HG03469 (cell line): ENCODE results near the gene SLC2A10.

Experiments
- ATAC-seq: cut with Tn5 transposase; IDR thresholded peaks from one replicate; pipeline ENCODE4 v1.9.1; 2021; ENCODE audit warnings: mild to moderate bottlenecking, moderate library complexity, moderate number of reproducible peaks; ENCODE audit not compliant: unreplicated experiment

Gene SLC2A10

DNA sequence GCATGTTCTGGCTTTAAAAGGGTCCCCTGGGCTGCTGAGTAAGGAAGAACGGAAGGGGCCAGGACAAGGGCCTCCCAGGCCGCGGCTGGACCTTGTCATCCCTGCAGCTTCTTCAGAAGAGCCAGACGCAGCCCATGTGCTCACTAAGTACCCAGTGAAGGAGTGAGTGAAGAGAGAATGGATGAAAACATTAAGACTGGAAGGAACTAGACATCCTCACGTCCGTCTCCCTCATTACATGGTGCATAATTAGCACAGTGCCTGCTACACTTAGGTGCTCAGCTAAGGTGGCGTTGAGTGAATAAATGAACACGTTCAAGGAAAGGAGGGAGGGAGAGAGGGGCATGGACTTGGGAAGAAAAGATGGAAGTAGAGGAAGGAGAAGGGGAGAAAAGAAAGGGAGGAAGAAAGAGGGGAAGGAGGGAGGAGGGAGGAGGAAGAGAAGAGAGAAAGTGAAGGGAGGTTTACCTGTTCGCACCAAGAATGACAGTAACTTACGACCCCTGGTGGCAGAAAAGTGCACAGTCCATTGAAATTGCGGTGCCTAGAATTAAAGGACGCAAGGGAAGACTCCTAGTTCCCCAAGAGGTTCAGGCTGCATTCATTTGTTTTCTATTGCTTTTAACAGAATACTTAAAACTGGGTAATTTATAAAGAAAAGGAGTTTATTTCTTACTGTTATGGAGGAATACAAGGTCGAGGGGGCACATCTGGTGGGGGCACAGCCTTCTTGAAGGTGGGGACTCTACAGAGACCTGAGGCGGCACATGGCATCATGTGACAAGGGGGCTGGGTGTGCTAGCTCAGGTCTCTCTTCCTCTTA is 28.2 kb upstream of the SLC2A10 start:
- no peak for ATAC-seq

DNA sequence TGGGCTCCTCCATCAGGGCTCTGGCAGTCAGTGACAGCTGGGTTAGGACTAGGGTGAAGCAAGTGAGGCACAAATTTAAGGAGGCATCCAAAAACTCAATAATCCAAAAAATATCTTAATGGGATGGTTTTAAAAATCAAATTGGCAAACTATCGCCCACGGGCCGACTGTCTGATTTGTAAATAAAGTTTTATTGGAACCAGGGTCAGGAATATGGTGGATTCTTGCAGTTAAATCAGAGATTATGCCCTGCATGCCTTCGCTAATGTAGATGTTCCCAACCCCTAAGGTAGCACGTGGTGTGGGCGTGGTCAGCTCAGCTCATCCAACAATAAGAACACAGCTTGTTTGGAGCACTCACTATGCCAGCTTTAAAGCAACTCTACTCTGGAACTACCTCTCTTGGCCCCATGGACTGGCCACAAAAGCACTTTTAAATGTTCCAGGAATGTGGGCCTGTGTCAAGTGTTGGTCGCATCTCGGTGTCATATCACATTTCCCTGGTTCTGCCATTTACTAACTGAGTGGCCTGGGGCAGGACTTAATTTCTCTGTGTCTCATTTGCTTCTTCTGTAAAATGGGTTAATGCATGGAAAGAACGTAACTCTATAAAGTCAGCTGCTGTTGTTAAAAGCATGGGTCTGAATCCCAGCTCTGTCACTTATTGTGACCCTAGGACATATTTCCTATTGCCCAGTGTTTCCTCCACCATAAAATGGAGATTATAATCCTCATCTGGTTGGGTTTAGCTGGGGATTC is 27.2 kb upstream of the SLC2A10 start:
- ATAC-seq = no peak

DNA sequence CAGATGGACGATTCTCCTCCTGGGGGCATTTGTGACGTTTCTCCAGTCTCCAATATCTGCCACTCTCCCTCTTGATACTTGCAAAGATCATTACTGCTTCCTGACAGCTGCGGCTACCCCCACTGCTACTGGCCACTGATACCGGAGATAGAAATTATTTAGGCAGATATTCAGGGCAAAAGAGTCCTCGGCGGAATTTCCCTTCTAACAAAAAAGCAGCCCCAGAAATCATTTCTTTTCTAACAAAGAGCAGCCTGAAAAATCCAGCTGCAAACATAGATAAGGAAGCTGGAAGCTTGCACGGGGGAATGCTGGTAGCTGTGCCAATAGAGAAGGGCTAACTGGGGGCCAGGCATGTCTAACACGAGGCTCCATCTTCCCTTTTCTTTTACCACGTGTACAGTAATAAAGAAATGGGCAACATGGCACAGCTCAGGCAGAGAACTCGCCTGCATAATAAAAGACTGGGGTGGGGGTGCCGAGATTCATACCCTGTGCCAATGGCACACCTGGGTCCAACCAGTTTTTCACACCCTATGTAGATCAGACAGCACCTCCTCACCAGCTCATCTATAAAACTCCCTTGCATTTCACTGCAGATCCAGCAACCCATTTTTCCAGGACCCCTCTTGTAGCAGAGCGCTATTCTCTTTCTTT is 26.3 kb upstream of the SLC2A10 start:
- ATAC-seq = no peak

DNA sequence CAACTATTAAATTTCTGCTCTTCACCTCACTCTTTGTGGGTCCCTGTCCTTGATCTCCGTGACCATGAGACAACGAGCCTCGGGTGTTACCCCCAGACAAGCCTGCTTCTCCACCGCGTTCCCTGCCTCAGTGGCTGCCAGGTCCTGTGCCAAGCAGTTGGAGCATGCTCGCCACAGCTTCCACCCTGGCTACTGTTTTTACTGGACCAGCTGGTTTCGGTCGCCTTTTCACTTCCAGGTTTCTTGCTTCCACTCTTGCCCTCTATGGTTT is 25.8 kb upstream of the SLC2A10 start:
- ATAC-seq = no peak

DNA sequence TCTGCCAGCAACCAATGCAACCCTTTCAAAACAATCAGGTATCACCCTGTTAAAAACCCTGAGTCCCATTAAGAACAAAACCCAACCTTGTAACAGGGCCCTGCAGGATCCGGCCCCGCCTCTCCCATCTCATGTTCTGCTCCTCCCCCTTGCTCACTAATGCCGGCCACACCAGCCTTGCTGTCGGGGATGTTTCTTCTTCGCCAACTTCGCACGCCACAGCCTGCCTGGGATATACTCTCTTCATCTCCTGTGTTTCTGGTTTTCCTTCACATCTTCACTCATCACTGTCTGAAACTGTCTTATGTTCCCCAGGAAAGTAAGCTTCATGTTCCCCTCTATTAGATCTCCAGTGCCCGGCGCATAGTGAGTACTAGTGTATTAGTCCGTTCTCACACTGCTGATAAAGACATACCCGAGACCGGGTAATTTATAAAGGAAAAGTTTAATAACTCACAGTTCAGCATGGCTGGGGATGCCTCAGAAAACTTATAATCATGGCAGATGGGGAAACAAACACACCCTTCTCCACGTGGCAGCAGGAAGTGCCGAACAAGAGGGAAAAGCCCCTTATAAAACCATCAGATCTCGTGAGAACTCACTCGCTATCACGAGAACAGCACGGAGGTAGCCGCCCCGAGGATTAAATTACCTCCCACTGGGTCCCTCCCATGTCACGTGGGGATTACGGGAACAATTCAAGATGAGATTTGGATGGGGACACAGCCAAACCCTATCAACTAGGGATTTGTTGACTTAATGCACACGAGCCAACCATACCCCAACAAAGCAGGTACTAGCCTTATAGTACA is 25.3 kb upstream of the SLC2A10 start:
- ATAC-seq = no peak

DNA sequence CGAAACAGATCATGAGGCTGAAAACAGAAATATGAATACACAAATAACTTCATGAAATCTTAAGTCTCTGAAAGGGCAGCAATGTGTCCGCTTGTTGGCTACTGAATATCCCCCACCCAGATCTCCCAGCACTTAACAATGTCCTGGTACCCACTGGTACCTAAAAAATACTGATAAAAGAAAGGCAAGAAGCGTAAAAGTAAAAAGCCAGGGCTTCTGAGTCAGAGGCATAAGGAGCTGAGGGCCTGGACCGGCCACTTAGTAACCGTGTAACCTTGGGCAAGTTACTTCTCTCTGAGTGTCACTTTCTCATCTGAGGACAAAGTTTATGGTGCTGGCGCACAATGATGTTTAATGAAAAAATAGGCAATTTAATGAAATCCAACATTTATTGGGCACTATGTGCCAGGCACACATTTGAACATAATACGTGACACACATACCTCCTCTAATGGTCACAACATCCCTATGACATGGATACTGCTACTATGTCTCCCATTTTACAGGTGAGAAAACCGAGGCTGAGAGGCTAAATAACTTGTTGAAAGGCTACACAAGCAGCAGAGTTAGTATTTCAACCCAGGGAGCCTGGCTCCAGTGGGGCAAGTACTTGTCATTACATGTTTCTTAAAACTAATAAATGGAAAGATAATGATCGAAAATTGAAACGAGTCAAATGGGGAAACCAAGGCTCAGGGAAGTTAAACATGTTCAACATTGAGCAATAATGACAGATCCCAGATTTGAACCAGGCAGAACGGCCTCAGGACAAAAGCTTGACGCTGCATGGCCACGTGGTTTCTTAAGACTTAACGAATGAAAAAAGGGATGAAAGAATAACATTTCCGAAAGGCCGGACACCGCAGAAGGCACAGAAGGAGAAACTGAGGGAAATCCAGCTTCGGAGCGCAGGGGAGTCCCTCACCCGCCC is 21.0 kb upstream of the SLC2A10 start:
- no peak for ATAC-seq

DNA sequence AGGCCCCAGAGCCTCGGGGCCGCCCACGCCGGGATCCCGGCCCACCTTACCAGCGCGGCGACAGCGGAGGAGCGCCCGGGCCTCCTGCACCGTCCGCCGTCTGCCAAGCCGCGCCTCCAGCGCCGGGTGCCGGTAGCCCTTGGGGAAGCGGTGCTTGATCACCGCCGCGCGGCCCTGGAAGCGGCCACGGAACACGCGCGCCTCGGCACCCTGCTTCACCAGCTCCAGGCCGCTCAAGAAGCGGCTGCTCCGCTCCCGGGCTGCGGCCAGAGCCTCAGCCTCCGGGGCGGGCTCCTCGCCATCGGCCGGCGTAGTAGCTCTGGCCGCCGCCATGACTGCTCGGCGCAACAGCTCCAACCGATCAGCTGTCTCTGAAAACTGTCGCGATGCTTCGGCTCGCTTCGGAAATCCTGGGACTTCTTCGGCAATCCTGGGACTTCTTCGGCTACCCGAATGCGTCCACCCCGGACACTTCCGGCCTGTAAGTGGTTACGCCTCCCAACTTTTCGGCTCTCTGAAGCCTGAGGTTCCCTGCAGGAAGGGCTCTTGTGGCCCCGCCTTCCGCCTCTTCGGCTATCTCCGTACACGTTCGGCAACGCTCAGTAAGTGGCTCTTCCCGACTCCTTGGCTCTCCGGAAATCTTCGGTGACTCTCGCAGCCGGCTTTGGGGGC is 20.2 kb upstream of the SLC2A10 start, which contains the start of gene TP53RK:
Gene TP53RK (minus strand): TSS at position 363 of the 672 bp plus-strand sequence. CDS start 30 bp downstream, at position 333.
- ATAC-seq = peak; percentile 86

DNA sequence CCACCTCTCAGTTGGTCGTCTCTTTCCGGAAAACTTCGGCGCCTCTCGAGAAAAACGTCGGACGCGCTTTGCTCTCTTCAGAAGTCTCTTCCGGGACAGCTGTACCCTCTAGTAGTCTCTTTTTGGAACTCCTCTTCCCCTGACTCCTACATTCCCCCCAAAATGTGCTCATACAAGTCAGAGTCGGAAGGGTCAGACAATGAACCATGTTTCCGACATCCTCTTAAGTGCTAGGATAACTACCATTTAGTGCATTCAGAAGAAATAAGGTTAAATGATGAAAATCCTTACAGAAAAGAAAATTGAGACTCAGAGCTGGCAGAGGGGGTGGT is 19.7 kb upstream of the SLC2A10 start:
- ATAC-seq = no peak

DNA sequence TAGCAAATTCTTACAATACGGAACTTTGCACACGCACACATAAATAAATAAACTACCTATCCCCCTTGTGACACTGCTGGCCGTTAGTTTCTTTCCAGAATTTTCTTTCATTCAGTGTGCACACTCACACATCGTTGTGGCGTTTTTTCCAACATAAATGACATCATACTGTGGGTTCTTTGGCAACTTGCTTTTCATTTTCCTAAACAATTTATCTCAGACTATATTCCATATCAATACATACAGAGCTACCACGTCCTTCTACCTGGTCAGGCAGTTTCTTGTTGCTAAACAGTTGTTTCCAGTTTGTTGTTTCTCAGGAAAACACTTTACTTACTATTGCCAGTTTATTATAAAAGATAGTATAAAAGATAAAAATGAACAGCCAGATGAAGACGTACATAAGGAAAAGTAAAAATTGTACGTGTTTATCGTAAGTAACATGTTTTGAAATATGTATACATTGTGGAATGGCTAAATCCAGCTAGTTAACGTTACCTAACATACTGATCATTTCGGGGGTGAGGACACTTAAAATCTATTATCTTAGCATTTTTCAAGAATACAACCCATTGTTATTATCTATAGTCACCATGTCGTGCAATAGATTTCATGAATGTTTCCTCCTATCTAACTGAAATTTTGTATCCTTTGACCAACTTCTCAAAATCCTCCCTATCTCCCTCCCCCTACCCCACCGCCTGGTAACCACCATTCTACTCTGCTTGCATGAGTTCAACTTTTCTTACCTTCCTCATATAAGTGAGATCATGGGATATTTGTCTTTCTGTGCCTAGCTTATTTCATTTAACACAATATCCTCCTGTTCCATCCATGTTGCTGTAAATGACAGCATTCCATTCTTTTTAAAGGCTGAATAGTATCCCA is 19.0 kb upstream of the SLC2A10 start:
- ATAC-seq = no peak

DNA sequence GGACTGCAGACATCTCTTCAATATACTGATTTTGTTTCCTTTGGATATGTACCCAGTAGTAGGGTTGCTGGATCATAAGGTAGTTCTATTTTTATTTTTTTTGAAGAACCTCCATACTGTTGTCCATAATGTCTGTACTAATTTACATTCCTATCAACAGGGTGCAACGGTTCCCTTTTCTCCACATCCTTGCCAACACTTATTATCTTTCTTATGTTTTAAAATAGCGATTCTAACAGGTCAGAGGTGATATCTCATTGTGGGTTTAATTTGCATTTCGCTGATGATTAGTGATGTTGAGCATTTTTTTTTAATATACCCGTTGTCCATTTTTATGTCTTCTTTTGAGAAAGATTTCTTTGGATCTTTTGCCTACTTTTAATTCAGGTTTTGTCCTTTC is 18.3 kb upstream of the SLC2A10 start:
- ATAC-seq = no peak

DNA sequence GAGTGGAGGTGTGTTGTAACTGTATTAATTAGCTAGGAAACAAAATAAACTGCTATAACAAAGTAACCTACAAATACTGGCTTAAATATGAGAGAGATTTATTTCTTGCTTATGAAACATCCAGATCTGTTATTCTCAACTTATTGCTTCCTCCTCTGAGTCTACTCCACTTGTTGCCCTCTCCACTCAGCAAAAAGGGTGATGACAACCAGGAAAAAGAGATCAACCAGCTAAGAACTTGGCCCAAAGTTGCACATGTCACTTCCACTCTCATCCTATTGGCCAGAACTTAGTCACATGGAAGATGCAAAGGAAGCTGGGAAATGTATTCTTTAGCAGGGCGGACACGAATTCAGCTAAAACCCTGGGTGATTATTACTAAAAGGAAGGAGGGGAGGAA is 15.0 kb upstream of the SLC2A10 start:
- no peak for ATAC-seq

DNA sequence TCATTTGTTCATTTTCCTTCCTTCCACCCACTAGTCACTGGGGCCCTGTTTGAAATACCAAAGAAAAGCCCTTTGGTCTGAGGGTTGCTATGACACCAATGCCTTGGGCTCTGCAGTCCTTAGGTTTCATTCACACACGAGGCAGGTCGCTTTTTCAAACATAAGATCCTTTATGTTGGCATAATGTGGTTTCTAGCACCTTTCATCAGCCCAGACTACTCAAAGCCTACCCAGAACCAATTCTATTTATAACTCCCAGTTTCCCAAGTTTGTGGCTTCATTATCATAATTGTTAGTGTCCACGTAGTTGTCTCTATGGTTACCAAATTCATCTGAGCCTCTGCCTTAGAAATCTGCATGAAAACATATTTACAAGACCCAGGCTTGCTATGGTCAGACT is 13.6 kb upstream of the SLC2A10 start:
- no peak for ATAC-seq

DNA sequence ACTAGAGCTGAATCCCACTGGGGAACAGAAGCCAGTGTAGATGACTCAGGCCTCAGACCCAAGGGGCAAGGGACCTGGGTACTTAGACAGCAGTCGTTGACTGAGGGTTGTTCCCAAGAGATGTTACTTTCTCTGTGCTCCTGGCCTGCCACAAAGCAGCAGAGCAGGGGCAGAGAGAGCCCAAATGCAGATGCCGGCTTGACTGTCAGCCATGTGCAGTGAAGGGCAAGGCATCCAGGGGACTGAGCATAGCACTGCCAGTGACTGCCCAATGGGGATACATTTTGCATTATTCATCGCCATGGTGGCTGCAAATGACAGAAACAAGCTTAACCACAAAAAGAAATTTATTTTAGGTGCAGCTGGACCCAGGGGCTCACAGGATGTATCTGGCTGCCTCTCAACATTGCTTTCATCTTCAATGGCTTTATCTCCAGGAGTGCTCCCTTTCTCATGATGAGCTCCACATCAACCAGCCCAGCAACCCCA is 12.6 kb upstream of the SLC2A10 start:
- ATAC-seq = no peak

DNA sequence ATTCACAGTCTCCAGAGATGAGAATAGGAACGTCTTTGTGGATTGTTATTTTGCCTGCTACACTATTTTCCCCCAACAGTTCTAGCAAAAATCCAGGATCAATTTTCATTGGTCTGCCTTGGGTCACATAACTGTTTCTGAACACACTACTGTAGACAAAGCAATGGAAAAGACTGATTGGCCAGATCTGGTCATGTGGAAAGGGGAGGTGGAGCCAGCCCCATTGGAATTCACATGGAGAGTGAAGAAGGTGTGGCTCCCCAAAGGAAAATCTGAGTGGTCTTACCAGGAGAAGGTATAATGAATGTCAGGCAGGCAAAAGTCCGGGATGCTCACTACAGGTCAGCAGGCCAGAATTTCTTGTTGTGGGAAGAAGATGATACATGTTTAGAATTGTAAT is 10.7 kb upstream of the SLC2A10 start:
- ATAC-seq = no peak

DNA sequence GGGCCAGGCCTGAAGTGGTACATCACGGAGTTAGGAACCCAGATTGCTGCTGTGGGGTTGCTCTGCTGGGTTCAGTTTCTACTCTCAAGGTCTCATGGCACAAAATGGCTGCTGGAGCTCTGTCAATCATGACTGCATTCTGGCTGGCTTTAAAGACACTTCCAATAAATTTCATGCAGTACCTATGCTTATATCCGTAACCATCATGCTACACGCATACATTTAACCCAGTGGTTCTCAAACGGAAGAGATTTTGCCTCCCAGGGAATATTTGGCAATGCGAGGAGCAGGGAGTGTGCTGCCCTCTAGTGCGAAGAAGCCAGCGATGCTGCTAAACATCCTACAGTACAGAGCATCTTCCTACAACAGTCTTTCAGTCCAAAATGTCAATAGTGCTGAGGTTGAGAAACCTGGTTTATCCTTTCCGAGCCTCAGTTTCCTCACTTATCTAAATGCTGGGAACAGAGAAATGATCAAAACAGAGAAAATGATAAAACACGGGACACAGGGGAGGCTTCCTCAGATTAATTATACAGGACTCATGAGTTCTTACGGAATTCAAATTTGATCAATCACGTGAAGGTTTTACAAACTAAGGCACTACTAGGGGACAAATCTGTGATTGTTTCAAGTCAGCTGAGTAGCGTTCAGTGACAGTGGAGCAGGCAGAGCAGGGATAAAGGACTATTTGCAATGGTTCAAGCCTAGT is 9.6 kb upstream of the SLC2A10 start:
- no peak for ATAC-seq

DNA sequence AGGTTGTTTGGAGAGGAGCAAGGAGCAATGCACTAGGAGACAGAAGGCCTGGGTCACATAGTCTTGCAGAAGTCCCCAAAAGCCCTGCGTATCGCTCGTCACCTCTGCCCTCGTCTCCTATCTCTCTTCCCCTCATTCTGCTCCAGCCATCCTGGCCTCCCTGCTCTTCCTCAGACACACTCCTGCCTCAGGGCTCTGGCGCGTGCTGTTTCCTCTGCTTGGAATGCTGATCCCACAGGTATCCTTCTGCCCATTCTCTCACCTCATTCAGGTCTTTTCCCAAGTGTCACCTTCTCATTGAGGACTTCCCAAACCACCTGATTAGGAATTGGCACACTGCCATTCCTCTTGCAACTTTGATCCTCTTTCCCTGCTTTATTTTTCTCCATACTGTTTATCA is 9.0 kb upstream of the SLC2A10 start:
- ATAC-seq = no peak

DNA sequence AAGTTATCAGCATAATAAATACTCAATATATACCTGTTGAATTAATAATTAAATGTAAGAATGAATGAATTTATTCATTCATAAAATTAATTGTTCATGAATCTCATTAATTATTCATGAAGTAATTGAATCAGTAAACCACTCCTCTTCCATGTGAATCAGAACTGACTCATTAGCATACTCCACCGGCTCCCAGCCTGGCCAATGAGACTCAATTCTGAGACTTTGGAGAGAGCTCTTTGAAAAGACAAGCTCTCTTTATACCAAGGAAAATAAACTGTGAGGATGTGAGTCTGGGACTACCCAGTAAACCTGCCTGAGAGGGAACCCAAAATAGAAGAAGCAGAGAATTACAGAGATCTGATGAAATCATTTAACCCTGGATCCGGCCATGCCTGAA is 8.4 kb upstream of the SLC2A10 start:
- no peak for ATAC-seq

DNA sequence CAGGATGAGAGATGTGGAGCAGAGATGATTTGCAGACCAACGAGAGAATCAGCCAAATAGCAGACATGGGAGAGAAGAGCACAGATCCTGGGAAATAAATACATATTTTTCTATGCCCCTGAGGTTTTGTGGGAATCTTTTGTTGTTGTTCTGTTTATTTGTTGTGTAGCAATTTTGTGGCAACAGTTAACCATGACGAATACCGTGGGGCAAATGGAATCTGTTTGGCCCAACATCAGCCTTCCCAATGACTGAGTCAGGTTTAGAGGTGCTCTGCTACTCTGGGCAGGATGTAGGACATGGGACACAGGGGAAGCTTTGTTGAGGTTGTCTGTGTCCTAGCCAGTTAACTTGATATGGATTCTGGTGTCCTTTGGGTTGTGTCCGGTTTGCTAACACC is 7.9 kb upstream of the SLC2A10 start:
- ATAC-seq = no peak
